HepG2 (cell line): ENCODE results near the gene LEPROT. TPM values are rescaled to one million over a fixed set of nuclear protein-coding genes. Genes with fewer than 3 reads are reported as not detected.

Experiments
- ELF3 ChIP-seq: IDR thresholded peaks from 2 replicates; pipeline ENCODE4 v1.6.1; 2016; ENCODE audit warnings: missing genetic modification reagents, missing compliant biosample characterization
- ESRRA ChIP-seq: sonication (generic); formaldehyde crosslinking; IDR thresholded peaks from 2 replicates; pipeline ENCODE4 v1.5.1; 2020; ENCODE audit warnings: mild to moderate bottlenecking, low read depth, missing genetic modification reagents
- FOSL2 ChIP-seq: sonication (generic); formaldehyde crosslinking; IDR thresholded peaks from 2 replicates; pipeline ENCODE4 v1.4.0; 2020; ENCODE audit warnings: missing genetic modification reagents
- FOXK2 ChIP-seq: fragments of 450-650 bp; IDR thresholded peaks from 2 replicates; pipeline ENCODE4 v1.6.1; 2016
- HMGXB3 ChIP-seq: sonication (generic); formaldehyde crosslinking; IDR thresholded peaks from 2 replicates; pipeline ENCODE4 v1.4.0; 2020; ENCODE audit warnings: missing genetic modification reagents, borderline replicate concordance
- HNF4A ChIP-seq: sonication (generic); formaldehyde crosslinking; IDR thresholded peaks from 2 replicates; pipeline ENCODE4 v1.4.0; 2020; ENCODE audit warnings: missing genetic modification reagents
- IKZF4 ChIP-seq: sonication (generic); formaldehyde crosslinking; IDR thresholded peaks from 2 replicates; pipeline ENCODE4 v1.5.1; 2020; ENCODE audit warnings: borderline replicate concordance, mild to moderate bottlenecking, low read depth, missing genetic modification reagents; ENCODE audit errors: not compliant biosample characterization
- NFYB ChIP-seq: sonication (generic); formaldehyde crosslinking; IDR thresholded peaks from 2 replicates; pipeline ENCODE4 v1.4.0; 2020; ENCODE audit warnings: missing genetic modification reagents
- NR2C2 ChIP-seq: sonication (generic); formaldehyde crosslinking; IDR thresholded peaks from 2 replicates; pipeline ENCODE4 v1.4.0; 2020; ENCODE audit warnings: missing genetic modification reagents, mild to moderate bottlenecking, moderate library complexity, borderline replicate concordance
- NR2F2 ChIP-seq: IDR thresholded peaks from 2 replicates; pipeline ENCODE4 v1.6.1; 2012; ENCODE audit warnings: low read depth, inconsistent platforms, borderline replicate concordance
- RFX3 ChIP-seq: IDR thresholded peaks from 2 replicates; pipeline ENCODE4 v1.6.1; 2016; ENCODE audit warnings: missing biosample characterization, missing genetic modification reagents
- SAFB2 ChIP-seq: sonication (generic); formaldehyde crosslinking; IDR thresholded peaks from 2 replicates; pipeline ENCODE4 v1.5.1; 2020; ENCODE audit warnings: missing genetic modification reagents, low read depth, mild to moderate bottlenecking, borderline replicate concordance
- SOX5 ChIP-seq: IDR thresholded peaks from 2 replicates; pipeline ENCODE4 v1.6.1; 2016; ENCODE audit warnings: borderline replicate concordance
- SOX6 ChIP-seq, 2 experiments: fragments of 450-650 bp in 1 of 2; sonication (generic) in 1 of 2; formaldehyde crosslinking in 1 of 2; IDR thresholded peaks; 2 replicates each; pipeline versions ENCODE4 v1.4.0 to v1.6.1; 2017 to 2020; ENCODE audit warnings: antibody characterized with exemption in 1 of 2, mild to moderate bottlenecking in 1 of 2, missing genetic modification reagents in 1 of 2
- SP140L ChIP-seq: sonication (generic); formaldehyde crosslinking; IDR thresholded peaks from 2 replicates; pipeline ENCODE4 v1.4.0; 2020; ENCODE audit warnings: missing genetic modification reagents, borderline replicate concordance
- ZBTB3 ChIP-seq: sonication (generic); formaldehyde crosslinking; IDR thresholded peaks from 2 replicates; pipeline ENCODE4 v1.4.0; 2020; ENCODE audit warnings: low read depth, mild to moderate bottlenecking, moderate library complexity, missing genetic modification reagents, borderline replicate concordance
- ZEB1 ChIP-seq: IDR thresholded peaks from 2 replicates; pipeline ENCODE4 v1.6.1; 2012; ENCODE audit warnings: mild to moderate bottlenecking, low read depth, inconsistent platforms; ENCODE audit not compliant: insufficient replicate concordance
- ZMYM4 ChIP-seq: sonication (generic); formaldehyde crosslinking; IDR thresholded peaks from 2 replicates; pipeline ENCODE4 v1.8.1; 2023; ENCODE audit warnings: mild to moderate bottlenecking, missing genetic modification reagents
- ZNF292 ChIP-seq: sonication (generic); formaldehyde crosslinking; IDR thresholded peaks from 2 replicates; pipeline ENCODE4 v1.8.1; 2022; ENCODE audit warnings: mild to moderate bottlenecking, low read depth, missing genetic modification reagents, borderline replicate concordance
- ZNF383 ChIP-seq: sonication (generic); formaldehyde crosslinking; IDR thresholded peaks from 2 replicates; pipeline ENCODE4 v1.4.0; 2020; ENCODE audit warnings: missing genetic modification reagents, mild to moderate bottlenecking, borderline replicate concordance
- polyA plus RNA-seq, 8 experiments: library from polyadenylated mRNA; depleted of rRNA in 3 of 8; stranded (reverse) in 7 of 8; unstranded in 1 of 8; fragments of >200 nt; fragmentation: Illumina TruSeq in 4 of 8; extraction: Trizol in 4 of 8; gene quantifications; 2 replicates each; pipeline versions ENCODE4 v1.2.1 to v1.2.3, GENCODE V29; 2011 to 2016; ENCODE audit warnings: low read depth in 4 of 8, missing spikeins in 1 of 8, mixed read lengths in 1 of 8; ENCODE audit not compliant: insufficient read depth in 1 of 8
- total RNA-seq, 5 experiments: library from RNA; depleted of rRNA; stranded (reverse); fragments of >200 nt; fragmentation: Illumina TruSeq; extraction: Trizol; gene quantifications; 2 replicates each; pipeline ENCODE4 v1.2.3, GENCODE V29; 2016; ENCODE audit warnings: low read depth in 1 of 5
- TF ChIP-seq, protein P1 (sequence below): sonication (generic); formaldehyde crosslinking; IDR thresholded peaks from 2 replicates; pipeline ENCODE4 v1.4.0; 2020; ENCODE audit warnings: missing genetic modification reagents, borderline replicate concordance
- TF ChIP-seq, protein P2 (sequence below): sonication (generic); formaldehyde crosslinking; IDR thresholded peaks from 2 replicates; pipeline ENCODE4 v1.8.1; 2022; ENCODE audit warnings: mild to moderate bottlenecking, missing genetic modification reagents

The LEPROT gene
- total and polyA plus RNA-seq, 2 of the 13 experiments (the other 11 are each of a cell fraction or from before 2014, with no cell fraction given): 36.8 to 51.4 TPM

- TF ChIP-seq ZMYM4 (CRISPR knock-in tag) (peak; percentile 79), ZBTB3 (CRISPR knock-in tag) (no peak), ELF3 (CRISPR knock-in tag) (peak; percentile 26; the same call in 1 of the 2 replicates), SAFB2 (no peak; the same call in 1 of the 2 replicates), ZEB1 (peak; percentile 44), FOXK2 (peak; percentile 38; the same call in 1 of the 2 replicates), ZNF383 (CRISPR knock-in tag) (no peak), SP140L (CRISPR knock-in tag) (0 out of 2 replicates have a peak, but pooled peaks have one; percentile 46), NR2F2 (peak; percentile 96), SOX6 (IDR thresholded peaks at IDR 0.05) (no peak), SOX6 (CRISPR knock-in tag; IDR thresholded peaks at IDR 0.05) (peak; percentile 92), ESRRA (peak; percentile 91), NFYB (CRISPR knock-in tag) (no peak), HMGXB3 (CRISPR knock-in tag) (0 out of 2 replicates have a peak, but pooled peaks have one; percentile 59), SOX5 (CRISPR knock-in tag) (peak; percentile 81), ZNF292 (0 out of 2 replicates have a peak, but pooled peaks have one; percentile 51), IKZF4 (no peak), NR2C2 (peak; percentile 84), RFX3 (0 out of 2 replicates have a peak, but pooled peaks have one; percentile 23), FOSL2 (peak; percentile 35), HNF4A (peak; percentile 97)
- TF ChIP-seq, protein P1, sequence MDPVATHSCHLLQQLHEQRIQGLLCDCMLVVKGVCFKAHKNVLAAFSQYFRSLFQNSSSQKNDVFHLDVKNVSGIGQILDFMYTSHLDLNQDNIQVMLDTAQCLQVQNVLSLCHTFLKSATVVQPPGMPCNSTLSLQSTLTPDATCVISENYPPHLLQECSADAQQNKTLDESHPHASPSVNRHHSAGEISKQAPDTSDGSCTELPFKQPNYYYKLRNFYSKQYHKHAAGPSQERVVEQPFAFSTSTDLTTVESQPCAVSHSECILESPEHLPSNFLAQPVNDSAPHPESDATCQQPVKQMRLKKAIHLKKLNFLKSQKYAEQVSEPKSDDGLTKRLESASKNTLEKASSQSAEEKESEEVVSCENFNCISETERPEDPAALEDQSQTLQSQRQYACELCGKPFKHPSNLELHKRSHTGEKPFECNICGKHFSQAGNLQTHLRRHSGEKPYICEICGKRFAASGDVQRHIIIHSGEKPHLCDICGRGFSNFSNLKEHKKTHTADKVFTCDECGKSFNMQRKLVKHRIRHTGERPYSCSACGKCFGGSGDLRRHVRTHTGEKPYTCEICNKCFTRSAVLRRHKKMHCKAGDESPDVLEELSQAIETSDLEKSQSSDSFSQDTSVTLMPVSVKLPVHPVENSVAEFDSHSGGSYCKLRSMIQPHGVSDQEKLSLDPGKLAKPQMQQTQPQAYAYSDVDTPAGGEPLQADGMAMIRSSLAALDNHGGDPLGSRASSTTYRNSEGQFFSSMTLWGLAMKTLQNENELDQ (CRISPR knock-in tag): no peak
- TF ChIP-seq, protein P2, sequence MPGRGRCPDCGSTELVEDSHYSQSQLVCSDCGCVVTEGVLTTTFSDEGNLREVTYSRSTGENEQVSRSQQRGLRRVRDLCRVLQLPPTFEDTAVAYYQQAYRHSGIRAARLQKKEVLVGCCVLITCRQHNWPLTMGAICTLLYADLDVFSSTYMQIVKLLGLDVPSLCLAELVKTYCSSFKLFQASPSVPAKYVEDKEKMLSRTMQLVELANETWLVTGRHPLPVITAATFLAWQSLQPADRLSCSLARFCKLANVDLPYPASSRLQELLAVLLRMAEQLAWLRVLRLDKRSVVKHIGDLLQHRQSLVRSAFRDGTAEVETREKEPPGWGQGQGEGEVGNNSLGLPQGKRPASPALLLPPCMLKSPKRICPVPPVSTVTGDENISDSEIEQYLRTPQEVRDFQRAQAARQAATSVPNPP (CRISPR knock-in tag): 0 out of 2 replicates have a peak, but pooled peaks have one; percentile 72
Measured at GRCh38 chr1:65471213-65471833, 50.9 kb downstream of the LEPROT start (continued).
